ENCODE data around the gene MACROD2. TPM values are rescaled to one million over a fixed set of nuclear protein-coding genes. Genes with fewer than 3 reads are reported as not detected.

The MACROD2 gene
- total and polyA plus RNA-seq, 9 donors = 3.7 to 25.5 (median 7.8) TPM

GRCh38 chr20:14412065-14412681, 416.9 kb downstream of the MACROD2 start:
- no peak overlapping the region for H3K4me3 ChIP-seq
- intact Hi-C loops (cut with DNase I) = no loop called here

GRCh38 chr20:14413835-14414234, 418.5 kb downstream of the MACROD2 start:
- intact Hi-C loops (cut with DNase I) = no loop called here

More at GRCh38 chr20:14412065-14412681, 416.9 kb downstream of the MACROD2 start:
- Histone ChIP-seq H3K4me1 (ENCODE audit: insufficient read depth) (no peaks in the 10 kb centered on the region), H3K9me3 (no peaks in the 10 kb centered on the region), H3K27me3 (no peaks in the 10 kb centered on the region), H3K27ac (no peak overlapping the region), H3K36me3 (no peaks in the 10 kb centered on the region)
- WGBS, 3 donors = 89 to 94% (median 91%) methylated on average over 5 of the region's 5 CpGs
- TF ChIP-seq, protein P1, sequence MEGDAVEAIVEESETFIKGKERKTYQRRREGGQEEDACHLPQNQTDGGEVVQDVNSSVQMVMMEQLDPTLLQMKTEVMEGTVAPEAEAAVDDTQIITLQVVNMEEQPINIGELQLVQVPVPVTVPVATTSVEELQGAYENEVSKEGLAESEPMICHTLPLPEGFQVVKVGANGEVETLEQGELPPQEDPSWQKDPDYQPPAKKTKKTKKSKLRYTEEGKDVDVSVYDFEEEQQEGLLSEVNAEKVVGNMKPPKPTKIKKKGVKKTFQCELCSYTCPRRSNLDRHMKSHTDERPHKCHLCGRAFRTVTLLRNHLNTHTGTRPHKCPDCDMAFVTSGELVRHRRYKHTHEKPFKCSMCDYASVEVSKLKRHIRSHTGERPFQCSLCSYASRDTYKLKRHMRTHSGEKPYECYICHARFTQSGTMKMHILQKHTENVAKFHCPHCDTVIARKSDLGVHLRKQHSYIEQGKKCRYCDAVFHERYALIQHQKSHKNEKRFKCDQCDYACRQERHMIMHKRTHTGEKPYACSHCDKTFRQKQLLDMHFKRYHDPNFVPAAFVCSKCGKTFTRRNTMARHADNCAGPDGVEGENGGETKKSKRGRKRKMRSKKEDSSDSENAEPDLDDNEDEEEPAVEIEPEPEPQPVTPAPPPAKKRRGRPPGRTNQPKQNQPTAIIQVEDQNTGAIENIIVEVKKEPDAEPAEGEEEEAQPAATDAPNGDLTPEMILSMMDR (IDR thresholded peaks at IDR 0.05) = no peak
- TF ChIP-seq EP300 (IDR thresholded peaks at IDR 0.05) (no peak), POLR2A (IDR thresholded peaks at IDR 0.05) (no peak)
- DNase-seq = no peak

DNA sequence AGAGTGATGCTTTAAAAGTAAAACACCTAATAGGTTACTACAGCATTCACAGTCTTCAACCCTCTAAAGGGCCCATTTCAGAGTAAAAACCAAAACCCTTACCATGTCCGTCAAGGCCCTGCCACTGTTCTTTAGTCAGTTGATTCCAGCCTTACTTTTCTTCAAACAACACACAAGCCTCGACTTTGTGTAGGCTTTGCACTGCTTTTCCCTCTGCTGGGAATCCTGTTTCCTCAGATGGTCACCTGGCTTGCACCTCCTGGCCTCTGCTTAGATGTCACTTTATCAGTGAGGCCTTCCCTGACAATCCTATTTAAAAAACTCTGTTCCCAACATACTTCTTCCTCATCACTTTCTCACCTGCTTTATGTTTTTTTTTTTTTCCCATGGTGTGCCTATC, 419.2 kb downstream of the MACROD2 start:
- Histone ChIP-seq H3K27ac (no peak overlapping the region), H3K36me3 (no peaks in the 10 kb centered on the region), H3K9me3 (no peaks in the 10 kb centered on the region), H3K4me3 (no peak overlapping the region), H3K27me3 (no peaks in the 10 kb centered on the region), H3K4me1 (ENCODE audit: insufficient read depth) (no peaks in the 10 kb centered on the region)
- TF ChIP-seq EP300 (IDR thresholded peaks at IDR 0.05) = no peak
- no peak for TF ChIP-seq POLR2A (IDR thresholded peaks at IDR 0.05)
- TF ChIP-seq, protein P1 (IDR thresholded peaks at IDR 0.05) = no peak
- 87 to 91% (median 91%) methylated on average over 2 of the region's 2 CpGs for WGBS, 3 donors
- intact Hi-C loops (cut with DNase I) = no loop called here
- DNase-seq = no peak

More at GRCh38 chr20:14413835-14414234, 418.5 kb downstream of the MACROD2 start:
- no peak overlapping the region for H3K4me3 ChIP-seq
- no peak for DNase-seq
- no peak overlapping the region for H3K27ac ChIP-seq
- no peaks in the 10 kb centered on the region for H3K9me3 ChIP-seq
- H3K4me1 ChIP-seq (ENCODE audit: insufficient read depth) = no peaks in the 10 kb centered on the region
- no peaks in the 10 kb centered on the region for H3K27me3 ChIP-seq
- WGBS, 3 donors = 91 to 96% (median 92%) methylated on average over 3 of the region's 3 CpGs
- TF ChIP-seq, protein P1 (IDR thresholded peaks at IDR 0.05) = no peak
- TF ChIP-seq EP300 (IDR thresholded peaks at IDR 0.05) (no peak), POLR2A (IDR thresholded peaks at IDR 0.05) (no peak)
- H3K36me3 ChIP-seq = no peaks in the 10 kb centered on the region

DNA sequence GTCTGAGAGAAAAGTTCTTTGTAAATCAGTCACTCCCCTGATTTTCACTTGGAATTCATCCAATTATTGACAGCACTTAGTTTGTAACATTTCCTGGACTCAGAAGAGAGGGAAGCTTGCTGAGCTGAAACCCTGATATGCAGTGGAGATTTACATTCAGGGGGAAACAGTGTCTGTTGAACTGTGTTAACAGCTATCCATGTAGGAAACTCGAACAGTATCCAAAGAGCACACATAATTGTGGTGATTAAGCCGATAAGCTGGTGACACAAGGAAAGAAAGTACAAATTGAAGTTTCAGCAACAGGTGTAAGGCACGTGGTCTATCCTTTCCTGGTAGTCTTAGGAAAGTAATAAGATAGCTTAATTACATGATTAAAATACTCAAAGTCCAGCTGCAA, 420.2 kb downstream of the MACROD2 start:
- DNase-seq = no peak
- Histone ChIP-seq H3K36me3 (no peaks in the 10 kb centered on the region), H3K9me3 (no peaks in the 10 kb centered on the region), H3K4me3 (no peak overlapping the region), H3K27ac (no peak overlapping the region), H3K4me1 (ENCODE audit: insufficient read depth) (no peaks in the 10 kb centered on the region), H3K27me3 (no peaks in the 10 kb centered on the region)
- 46 to 51% (median 48%) methylated on average over 3 of the region's 3 CpGs for WGBS, 3 donors
- intact Hi-C loops (cut with DNase I) = no loop called here
- no peak for TF ChIP-seq POLR2A (IDR thresholded peaks at IDR 0.05)
- TF ChIP-seq, protein P1 (IDR thresholded peaks at IDR 0.05) = no peak
- no peak for TF ChIP-seq EP300 (IDR thresholded peaks at IDR 0.05)

Data from ovary (tissue), 9 donors.